CD14-positive monocyte (primary cell): ENCODE measurements around the gene PNLIP. TPM values are rescaled to one million over a fixed set of nuclear protein-coding genes. Genes with fewer than 3 reads are reported as not detected.

Experiments
- DNase-seq, 3 donors: peaks; one replicate each; pipeline ENCODE4 v3.0.0-alpha.2; 2011 to 2022
- H2AFZ ChIP-seq: 2 replicates; pipeline ENCODE4 v1.6.0; 2012; ENCODE audit warnings: mild to moderate bottlenecking, low read depth, low read length, inconsistent platforms; ENCODE audit not compliant: insufficient read depth, poor library complexity, severe bottlenecking
- H3K27ac ChIP-seq, 2 donors: 1 replicate in 1 of 2; 2 replicates in 1 of 2; pipeline ENCODE4 v1.5.1; 2012 to 2013; ENCODE audit warnings: low read length in 2 of 2, control low read depth in 1 of 2, inconsistent platforms in 1 of 2, low read depth in 1 of 2, mild to moderate bottlenecking in 1 of 2
- H3K27me3 ChIP-seq, 2 donors: one replicate each; pipeline versions ENCODE4 v1.6.0 to v1.6.1; 2011 to 2013; ENCODE audit warnings: low read length in 2 of 2; ENCODE audit not compliant: control insufficient read depth in 2 of 2, insufficient read depth in 2 of 2
- H3K36me3 ChIP-seq, 2 donors: replicated peaks in 1 of 2; 1 replicate in 1 of 2; 2 replicates in 1 of 2; pipeline versions ENCODE4 v1.5.1 to v1.6.1; 2012 to 2013; ENCODE audit warnings: low read length in 2 of 2, control low read depth in 1 of 2, inconsistent platforms in 1 of 2, mild to moderate bottlenecking in 1 of 2; ENCODE audit not compliant: insufficient read depth in 2 of 2, control insufficient read depth in 1 of 2
- H3K4me1 ChIP-seq, 2 donors: 1 replicate in 1 of 2; 2 replicates in 1 of 2; pipeline versions ENCODE4 v1.5.1 to v1.6.1; 2012 to 2013; ENCODE audit warnings: low read length in 2 of 2, control low read depth in 1 of 2, inconsistent platforms in 1 of 2, mild to moderate bottlenecking in 1 of 2, moderate library complexity in 1 of 2; ENCODE audit not compliant: insufficient read depth in 2 of 2, control insufficient read depth in 1 of 2
- H3K4me2 ChIP-seq: replicated peaks from 2 replicates; pipeline ENCODE3; 2012; ENCODE audit warnings: low read length, moderate library complexity, mild to moderate bottlenecking; ENCODE audit not compliant: poor library complexity, severe bottlenecking; ENCODE audit errors: extremely low read depth
- H3K4me3 ChIP-seq, 3 experiments: fragments of 200-600 bp in 1 of 3; sonication (generic) in 1 of 3; replicated peaks in 1 of 3; 1 replicate in 2 of 3; 2 replicates in 1 of 3; pipeline ENCODE4 v1.5.1; 2011 to 2013; ENCODE audit warnings: low read length in 3 of 3, mild to moderate bottlenecking in 3 of 3, control low read depth in 2 of 3, low read depth in 2 of 3, inconsistent platforms in 1 of 3, moderate library complexity in 1 of 3
- H3K79me2 ChIP-seq: 2 replicates; pipeline ENCODE4 v1.6.0; 2012; ENCODE audit warnings: mild to moderate bottlenecking, control low read depth, inconsistent platforms, low read length, moderate library complexity; ENCODE audit not compliant: insufficient read depth
- H3K9ac ChIP-seq: 2 replicates; pipeline ENCODE4 v1.6.0; 2017; ENCODE audit warnings: low read length, mild to moderate bottlenecking; ENCODE audit not compliant: insufficient read depth, poor library complexity, severe bottlenecking
- H3K9me3 ChIP-seq, 2 donors: replicated peaks in 1 of 2; 1 replicate in 1 of 2; 2 replicates in 1 of 2; pipeline versions ENCODE4 v1.5.1 to v1.6.1; 2012 to 2013; ENCODE audit warnings: low read length in 2 of 2, control low read depth in 1 of 2; ENCODE audit not compliant: control insufficient read depth in 1 of 2, insufficient read depth in 1 of 2
- H4K20me1 ChIP-seq: 2 replicates; pipeline ENCODE4 v1.6.0; 2012; ENCODE audit warnings: mild to moderate bottlenecking, low read length, control low read depth, moderate library complexity; ENCODE audit not compliant: insufficient read depth
- H3K27ac Mint-ChIP-seq, 7 donors: one replicate each; pipeline ENCODE4 v1.8.0; 2020; ENCODE audit warnings: mild to moderate bottlenecking in 7 of 7, mixed read lengths in 7 of 7, moderate library complexity in 6 of 7, inconsistent platforms in 2 of 7
- H3K27me3 Mint-ChIP-seq, 3 donors: one replicate each; pipeline ENCODE4 v1.8.0; 2021 to 2022; ENCODE audit warnings: low read depth in 3 of 3, mild to moderate bottlenecking in 3 of 3, mixed read lengths in 3 of 3, moderate library complexity in 3 of 3, inconsistent platforms in 1 of 3
- H3K36me3 Mint-ChIP-seq, 2 donors: one replicate each; pipeline ENCODE4 v1.8.0; 2020; ENCODE audit warnings: mixed read lengths in 2 of 2, inconsistent platforms in 1 of 2, mild to moderate bottlenecking in 1 of 2
- H3K4me1 Mint-ChIP-seq: one replicate; pipeline ENCODE4 v1.8.0; 2020; ENCODE audit warnings: mild to moderate bottlenecking, mixed read lengths
- H3K4me3 Mint-ChIP-seq, 2 donors: one replicate each; pipeline ENCODE4 v1.8.0; 2020; ENCODE audit warnings: mild to moderate bottlenecking in 2 of 2, mixed read lengths in 2 of 2, moderate library complexity in 1 of 2
- H3K9me3 Mint-ChIP-seq, 7 donors: one replicate each; pipeline ENCODE4 v1.8.0; 2020 to 2022; ENCODE audit warnings: mixed read lengths in 7 of 7, mild to moderate bottlenecking in 6 of 7, moderate library complexity in 6 of 7, inconsistent platforms in 2 of 7
- CTCF ChIP-seq: fragments of 200-600 bp; IDR thresholded peaks from one replicate; pipeline ENCODE4 v1.8.0; 2022; ENCODE audit warnings: antibody characterized with exemption, mild to moderate bottlenecking
- WGBS: methylation state at CpG from one replicate; pipeline ENCODE4 v1.1.5; 2013; ENCODE audit warnings: missing lambda C conversion rate; ENCODE audit not compliant: insufficient coverage; 5-methylcytosine and 5-hydroxymethylcytosine counted together
- intact Hi-C, 2 donors: fragments of 100-400 bp; cut with micrococcal nuclease; formaldehyde crosslinking; loops; one replicate each; pipeline versions ENCODE4 v1.15.0 to v1.15.1; 2023
- polyA plus RNA-seq, 3 donors: library from polyadenylated mRNA; depleted of rRNA in 1 of 3; unstranded in 2 of 3; stranded (reverse) in 1 of 3; fragments of 300-500 nt in 2 of 3; fragments of >200 nt in 1 of 3; fragmentation: Illumina TruSeq in 2 of 3; gene quantifications; 1 replicate in 2 of 3; 2 replicates in 1 of 3; pipeline ENCODE4 v1.2.3, GENCODE V29; 2012 to 2021

Gene PNLIP
- polyA plus RNA-seq, 3 donors = not detected

- Histone ChIP-seq H3K9ac (no peak overlapping the region), H3K4me3 (no peak overlapping the region), H3K4me1 (no peaks in the 10 kb centered on the region), H4K20me1 (no peaks in the 10 kb centered on the region), H2AFZ (no peak overlapping the region), H3K36me3 (no peaks in the 10 kb centered on the region), H3K27ac (no peak overlapping the region), H3K4me2 (no peak overlapping the region), H3K9me3 (no peaks in the 10 kb centered on the region), H3K79me2 (no peaks in the 10 kb centered on the region), H3K27me3 (no peaks in the 10 kb centered on the region)
- 83% methylated on average over 1 of the region's 3 CpGs for WGBS
- intact Hi-C loops = no loop called here
- peaks cover 2 to 9% (median 5%) of the 10 kb centered on the region in 3 donors for H3K27me3 Mint-ChIP-seq
- H3K4me3 Mint-ChIP-seq = no peak overlapping the region
- no peak overlapping the region for H3K27ac Mint-ChIP-seq
- H3K9me3 Mint-ChIP-seq = peaks cover 0 to 1% (median 0%) of the 10 kb centered on the region in 7 donors
- H3K36me3 Mint-ChIP-seq = no peaks in the 10 kb centered on the region
- TF ChIP-seq CTCF = no peak
- no peaks in the 10 kb centered on the region for H3K4me1 Mint-ChIP-seq
- no peak for DNase-seq
Measured at GRCh38 chr10:116524736-116525135, 21.0 kb upstream of the PNLIP start.

DNA sequence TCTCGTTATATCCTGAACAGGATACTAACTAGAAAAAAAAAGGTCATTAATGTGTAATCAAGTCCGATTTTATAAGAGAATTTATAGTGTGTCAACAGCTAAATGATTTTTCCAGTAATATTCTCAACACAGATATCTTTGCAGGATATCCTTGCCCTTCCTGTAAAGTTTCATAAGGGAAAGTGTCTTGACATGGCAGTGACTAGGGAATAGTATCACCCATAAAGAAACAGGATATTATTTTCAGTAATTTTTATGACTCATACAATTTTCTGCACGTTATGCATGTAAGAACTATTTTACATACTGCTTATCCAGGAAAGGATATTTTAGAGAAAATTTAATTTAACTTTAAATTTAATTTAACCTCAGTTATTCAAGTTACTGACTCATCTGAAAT lies 19.5 kb upstream of the PNLIP start:
- no peak for DNase-seq
- H3K27ac ChIP-seq = no peak overlapping the region
- no peak overlapping the region for H3K4me3 ChIP-seq
- H3K27me3 ChIP-seq = no peaks in the 10 kb centered on the region
- no peaks in the 10 kb centered on the region for H3K36me3 ChIP-seq
- no peak overlapping the region for H3K9ac ChIP-seq
- Mint-ChIP-seq H3K27ac (no peak overlapping the region), H3K9me3 (peaks cover 0 to 1% (median 0%) of the 10 kb centered on the region in 7 donors), H3K4me3 (no peak overlapping the region), H3K27me3 (peaks cover 2 to 9% (median 5%) of the 10 kb centered on the region in 3 donors), H3K4me1 (no peaks in the 10 kb centered on the region), H3K36me3 (no peaks in the 10 kb centered on the region)
- WGBS = no CpG with 5 or more reads among the region's 3 CpGs
- H2AFZ ChIP-seq = no peak overlapping the region
- H3K9me3 ChIP-seq = no peaks in the 10 kb centered on the region
- no peaks in the 10 kb centered on the region for H3K79me2 ChIP-seq
- H3K4me1 ChIP-seq = no peaks in the 10 kb centered on the region
- no peak for TF ChIP-seq CTCF
- H3K4me2 ChIP-seq = no peak overlapping the region
- no peaks in the 10 kb centered on the region for H4K20me1 ChIP-seq
- intact Hi-C loops = no loop called here
